Activated CD8-positive, alpha-beta memory T cell treated with anti-CD3 and anti-CD28 coated beads for 1 hour (primary cell): ENCODE measurements around the gene AOAH.
"Not testable (repeated sequence)": the region's sequence is repeated elsewhere in the genome, so short reads cannot be mapped to it uniquely, and the experiment has no call there.

Experiments
- DNase-seq, 2 donors: peaks; one replicate each; pipeline ENCODE4 v3.0.0-alpha.2; 2020; ENCODE audit warnings: low read depth in 1 of 2; ENCODE audit errors: extremely low read depth in 1 of 2

The AOAH gene

GRCh38 chr7:36659638-36660341, 64.5 kb downstream of the AOAH start:
- no peak for DNase-seq

DNA sequence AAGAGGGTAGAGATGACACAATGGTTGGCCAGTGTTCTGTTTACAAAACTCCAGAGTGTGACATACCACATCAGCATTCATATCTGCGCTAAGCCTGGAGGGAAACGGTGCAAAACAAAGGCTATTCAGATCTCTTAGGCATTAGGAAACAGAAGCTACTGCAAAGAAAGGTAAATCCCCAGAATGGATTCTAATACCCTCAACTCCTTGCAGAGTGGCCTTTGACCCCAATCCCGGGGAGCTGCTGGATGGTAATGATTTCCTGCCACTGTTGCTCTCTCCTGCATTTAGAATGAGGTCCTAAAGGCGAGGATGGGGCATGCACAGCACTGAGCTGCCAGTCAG, 65.2 kb downstream of the AOAH start:
- no peak for DNase-seq

GRCh38 chr7:36658335-36659171, 65.7 kb downstream of the AOAH start:
- no peak for DNase-seq

DNA sequence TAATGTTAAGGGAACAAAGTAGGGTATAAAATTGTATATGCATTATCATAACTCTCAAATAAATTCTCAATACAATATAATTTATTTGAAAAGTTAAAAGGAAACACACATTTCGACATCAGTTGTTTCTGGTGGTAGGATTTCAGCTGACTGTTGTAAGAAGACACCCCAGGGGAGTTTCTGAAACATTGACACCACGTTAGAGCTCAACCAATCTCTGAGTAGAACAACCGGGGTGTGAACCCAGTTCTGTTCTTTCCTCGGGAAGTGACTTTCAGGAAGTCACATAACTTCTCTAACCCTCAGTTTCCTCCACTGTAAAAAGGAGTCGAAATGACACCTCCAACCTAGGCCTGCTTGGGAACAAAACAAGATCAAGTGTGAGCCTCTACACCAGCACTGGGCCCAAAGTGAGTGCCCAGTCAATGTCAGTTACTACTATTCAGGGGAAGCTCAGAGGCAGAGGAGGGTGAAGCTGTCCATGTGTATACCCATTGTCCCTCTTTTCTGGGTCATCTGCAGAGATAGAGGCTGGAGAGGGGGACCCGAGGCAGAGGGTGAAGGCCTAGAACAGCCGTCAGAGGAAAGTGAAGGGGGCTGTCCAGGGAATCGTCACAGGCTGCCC, 67.1 kb downstream of the AOAH start:
- DNase-seq = no peak

- DNase-seq = no peak
Measured at GRCh38 chr7:36654436-36654835, 69.9 kb downstream of the AOAH start.

DNA sequence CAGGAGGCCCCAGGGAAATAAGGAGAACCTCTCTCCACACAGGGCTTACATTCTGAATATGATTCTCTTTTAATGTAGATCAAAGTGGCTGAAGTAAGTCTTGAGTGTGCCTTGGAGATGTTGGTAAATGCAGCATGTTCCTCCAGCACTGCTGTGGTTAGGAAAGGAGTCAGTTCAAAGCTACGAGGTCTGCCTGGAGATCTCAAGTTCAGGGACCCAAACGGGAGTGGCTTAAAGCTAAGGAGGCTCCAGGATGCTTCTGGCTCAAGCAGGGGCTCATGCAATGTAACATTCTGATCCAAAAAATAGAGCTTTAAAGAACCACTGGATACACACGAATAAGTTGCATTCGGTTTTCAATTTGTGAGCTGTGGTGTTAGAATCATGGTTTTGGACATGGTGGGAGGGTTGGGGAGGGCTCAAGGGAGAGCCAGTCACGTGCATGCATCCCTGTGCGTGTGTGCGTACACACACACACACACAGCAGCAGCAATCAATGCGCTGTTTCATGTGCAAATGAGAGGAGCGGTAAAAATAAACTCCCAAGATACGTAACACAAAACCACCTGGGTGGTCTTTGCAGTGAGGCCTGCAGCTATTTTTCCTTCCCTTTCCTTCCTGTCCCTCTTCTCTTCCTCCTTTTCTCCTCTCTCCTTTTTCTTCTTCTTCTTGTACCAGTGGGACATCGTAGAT, 70.5 kb downstream of the AOAH start:
- DNase-seq = no peak

DNA sequence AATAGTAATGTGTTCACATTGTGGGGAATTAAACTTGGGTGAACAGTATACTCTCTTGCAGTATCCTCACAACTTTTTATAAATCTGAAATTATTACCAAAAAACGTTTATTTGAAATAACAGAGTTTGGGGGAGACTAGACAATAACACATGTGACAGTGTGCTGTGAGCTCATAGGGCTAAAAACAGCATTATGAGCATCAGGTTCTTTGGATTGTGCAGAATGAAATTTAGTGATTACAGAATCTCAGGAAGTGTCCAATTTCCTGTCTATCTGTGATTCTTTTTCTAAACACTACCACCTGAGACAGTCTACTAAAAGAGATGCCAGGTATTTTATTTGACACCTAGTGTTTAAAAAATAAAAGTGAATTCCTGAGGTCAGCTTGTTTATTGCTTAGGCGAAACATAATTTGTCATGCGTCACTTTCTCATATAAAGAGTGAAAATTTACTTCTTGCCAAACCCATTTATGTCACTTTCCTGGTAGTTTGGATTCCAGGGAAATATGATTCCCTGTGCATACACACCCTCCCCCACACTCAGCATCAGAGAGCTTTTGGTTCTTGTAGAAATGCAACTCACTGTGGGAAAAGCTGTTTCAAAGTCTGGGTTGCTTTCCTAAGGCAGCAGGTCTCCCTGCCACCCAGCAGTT, 71.2 kb downstream of the AOAH start:
- no peak for DNase-seq

DNA sequence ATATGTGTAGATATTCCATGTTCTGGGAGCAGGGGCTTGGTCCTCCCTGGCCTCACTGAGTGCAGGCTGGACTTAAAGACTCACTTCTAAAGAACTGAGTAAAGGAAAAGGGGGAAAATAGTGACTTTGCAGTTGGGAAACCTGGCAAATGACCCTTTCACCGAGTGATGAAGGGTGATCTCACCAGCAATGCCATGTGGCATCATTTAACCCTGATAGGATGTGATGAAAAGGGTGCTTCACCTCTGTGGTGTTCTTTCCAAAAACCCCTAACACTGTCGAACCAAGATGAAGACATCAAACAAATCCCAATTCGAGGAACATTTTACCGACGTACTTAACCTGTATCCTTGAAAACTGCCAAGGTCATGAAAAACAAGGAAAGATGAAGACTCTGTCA, 71.9 kb downstream of the AOAH start:
- DNase-seq = no peak

DNA sequence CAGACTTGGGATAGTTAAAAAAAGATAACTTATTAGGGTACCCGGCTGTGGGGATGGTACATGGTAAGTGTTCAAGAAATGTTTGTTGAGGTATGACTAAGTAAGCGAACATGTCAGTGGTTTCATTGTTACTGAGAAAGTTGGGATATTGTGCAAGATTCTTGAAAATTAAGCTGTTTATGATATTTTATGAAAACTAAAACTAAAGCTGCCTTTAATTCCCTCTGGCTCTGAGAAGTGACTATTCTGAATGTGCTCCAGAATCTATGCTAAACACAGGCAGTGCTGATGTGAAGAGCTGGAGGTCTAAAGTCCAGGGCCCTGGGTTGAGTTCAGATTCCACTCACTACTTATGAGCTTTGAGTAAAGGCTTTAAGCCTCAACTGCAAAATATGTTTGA, 72.9 kb downstream of the AOAH start:
- DNase-seq = no peak

GRCh38 chr7:36650766-36651312, 73.5 kb downstream of the AOAH start:
- DNase-seq = no peak

GRCh38 chr7:36650320-36650719, 74.0 kb downstream of the AOAH start:
- no peak for DNase-seq

GRCh38 chr7:36649319-36649718, 75.0 kb downstream of the AOAH start:
- not testable (repeated sequence) for DNase-seq

- DNase-seq = no peak
Measured at GRCh38 chr7:36648441-36648840, 75.9 kb downstream of the AOAH start.

DNA sequence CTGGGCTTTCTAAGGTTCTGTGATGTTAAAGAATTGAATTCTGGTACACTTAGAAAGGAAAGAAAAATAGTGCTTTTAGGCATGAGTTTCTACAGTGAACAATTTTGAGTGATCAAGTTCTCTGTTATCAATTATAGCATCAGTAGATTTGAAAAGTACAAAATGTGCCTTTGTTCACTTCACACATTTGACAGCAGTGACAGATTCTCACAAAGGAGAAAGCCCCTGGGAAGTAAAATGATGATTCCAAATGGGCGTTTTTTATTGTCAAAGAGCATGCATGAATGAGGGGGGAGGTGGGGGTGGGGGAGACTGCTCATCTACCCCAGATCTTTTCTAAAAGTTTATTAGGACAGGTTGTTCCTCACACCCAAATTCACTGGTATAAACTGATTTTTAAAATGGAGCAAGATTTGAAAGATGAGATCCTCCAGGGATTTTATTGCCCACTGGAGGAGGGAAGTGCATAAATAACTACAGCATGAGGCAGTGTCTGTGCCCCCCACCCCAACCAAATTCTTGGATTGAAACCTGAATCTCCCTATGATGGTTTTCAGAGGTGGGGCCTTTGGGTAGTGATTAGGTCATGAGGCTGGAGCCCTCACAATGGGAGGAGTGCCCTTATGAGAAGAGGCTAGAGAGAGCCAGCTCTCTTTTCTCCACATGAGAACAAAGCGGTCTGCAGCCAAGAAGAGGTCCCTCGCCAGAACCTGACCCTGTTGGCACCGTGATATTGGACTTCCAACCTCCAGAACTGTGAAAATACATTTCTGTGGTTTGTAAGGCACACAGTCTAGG, 79.5 kb downstream of the AOAH start:
- no peak for DNase-seq

GRCh38 chr7:36642414-36642813, 81.9 kb downstream of the AOAH start:
- no peak for DNase-seq

DNA sequence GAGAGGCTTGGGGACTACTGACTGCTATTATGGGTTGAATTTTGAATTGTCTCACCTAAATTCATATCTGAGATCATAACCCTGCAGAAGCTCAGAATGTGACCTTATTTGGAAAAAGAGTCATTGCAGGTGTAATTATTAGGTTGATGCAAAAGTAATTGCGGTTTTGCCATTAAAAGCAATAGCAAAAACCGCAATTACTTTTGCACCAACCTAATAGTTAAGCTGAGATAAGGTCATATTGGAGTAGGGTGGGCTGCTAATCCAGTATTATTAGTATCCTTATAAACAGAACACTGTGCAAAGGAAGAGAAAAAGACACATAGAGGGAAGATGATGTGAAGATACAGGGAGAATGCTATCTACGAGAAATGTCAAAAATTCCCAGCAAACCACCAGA, 82.3 kb downstream of the AOAH start:
- no peak for DNase-seq

- DNase-seq = no peak
Measured at GRCh38 chr7:36640682-36641081, 83.6 kb downstream of the AOAH start.

GRCh38 chr7:36639826-36640225, 84.5 kb downstream of the AOAH start:
- DNase-seq = peak in 1 of 2 donors; percentile 14

GRCh38 chr7:36638586-36639263, 85.6 kb downstream of the AOAH start:
- no peak for DNase-seq
